IMR-90 (cell line): ENCODE results near the gene KTN1. TPM values are rescaled to one million over a fixed set of nuclear protein-coding genes. Genes with fewer than 3 reads are reported as not detected.

Experiments used
- ATAC-seq: fragments of 200-7000 bp; cut with Tn5 transposase; 2 replicates; pipeline ENCODE4 v1.9.1; 2020; ENCODE audit warnings: low read depth, mild to moderate bottlenecking, moderate library complexity
- BruUV-seq: library from RNA; stranded (reverse); fragments of 400-500 nt; replicated peaks from 2 replicates; lab custom pipeline; 2021; lab: Mats Ljungman, UMichigan
- CTCF ChIA-PET: fragments of 300-600 bp; formaldehyde crosslinking; extraction: SDS; loops from one replicate; lab custom pipeline; 2021; ENCODE audit warnings: antibody characterized with exemption; lab: Yijun Ruan, JAX
- POLR2A ChIA-PET: fragments of 300-600 bp; sonication (Branson Sonifier 250); formaldehyde crosslinking; loops from one replicate; lab custom pipeline; 2022; ENCODE audit warnings: antibody characterized with exemption; ENCODE audit not compliant: unreplicated experiment; lab: Charles Lee
- DNase-seq: peaks from one replicate; pipeline ENCODE4 v3.0.0; 2013
- H2AFZ ChIP-seq: replicated peaks from 2 replicates; pipeline ENCODE3; 2013; ENCODE audit warnings: low read length, mild to moderate bottlenecking; ENCODE audit not compliant: poor library complexity
- H2AK5ac ChIP-seq: 2 replicates; pipeline ENCODE4 v1.6.1; 2013; ENCODE audit warnings: low read depth, low read length, inconsistent platforms
- H2AK9ac ChIP-seq: replicated peaks from 2 replicates; pipeline ENCODE3; 2013; ENCODE audit warnings: mild to moderate bottlenecking, low read depth, low read length, moderate library complexity; ENCODE audit not compliant: poor library complexity
- H2BK120ac ChIP-seq: 2 replicates; pipeline ENCODE4 v1.6.1; 2013; ENCODE audit warnings: low read depth, low read length, inconsistent platforms
- H2BK15ac ChIP-seq: 3 replicates; pipeline ENCODE4 v1.6.1; 2013; ENCODE audit warnings: low read depth, low read length, inconsistent platforms
- H2BK20ac ChIP-seq: 2 replicates; pipeline ENCODE4 v1.6.1; 2013; ENCODE audit warnings: low read depth, mild to moderate bottlenecking, inconsistent platforms, low read length, moderate library complexity
- H2BK5ac ChIP-seq: 2 replicates; pipeline ENCODE4 v1.6.1; 2013; ENCODE audit warnings: mild to moderate bottlenecking, low read depth, low read length, inconsistent platforms; ENCODE audit not compliant: poor library complexity, severe bottlenecking
- H3K14ac ChIP-seq: replicated peaks from 2 replicates; pipeline ENCODE4 v1.6.1; 2013; ENCODE audit warnings: low read depth, low read length, inconsistent platforms
- H3K18ac ChIP-seq: 2 replicates; pipeline ENCODE4 v1.6.1; 2013; ENCODE audit warnings: low read depth, low read length, control low read depth
- H3K23ac ChIP-seq: 2 replicates; pipeline ENCODE4 v1.6.1; 2013; ENCODE audit warnings: low read depth, low read length, inconsistent platforms
- H3K27ac ChIP-seq: 2 replicates; pipeline ENCODE4 v1.5.1; 2013; ENCODE audit warnings: mild to moderate bottlenecking, control low read depth, low read length; ENCODE audit not compliant: insufficient read depth
- H3K27me3 ChIP-seq: 2 replicates; pipeline ENCODE4 v1.6.1; 2013; ENCODE audit warnings: low read length; ENCODE audit not compliant: control insufficient read depth, insufficient read depth
- H3K36me3 ChIP-seq: 2 replicates; pipeline ENCODE4 v1.6.1; 2013; ENCODE audit warnings: low read length, mixed read lengths; ENCODE audit not compliant: control insufficient read depth, insufficient read depth
- H3K4ac ChIP-seq: 2 replicates; pipeline ENCODE4 v1.6.1; 2013; ENCODE audit warnings: low read depth, low read length, inconsistent platforms
- H3K4me1 ChIP-seq: 2 replicates; pipeline ENCODE4 v1.6.1; 2013; ENCODE audit warnings: low read length, mixed read lengths; ENCODE audit not compliant: control insufficient read depth, insufficient read depth
- H3K4me2 ChIP-seq: 2 replicates; pipeline ENCODE4 v1.6.1; 2013; ENCODE audit warnings: low read depth, mild to moderate bottlenecking, control low read depth, low read length, moderate library complexity
- H3K4me3 ChIP-seq: 2 replicates; pipeline ENCODE4 v1.5.1; 2013; ENCODE audit warnings: low read depth, mild to moderate bottlenecking, control low read depth, low read length, moderate library complexity; ENCODE audit not compliant: insufficient read depth
- H3K56ac ChIP-seq: 2 replicates; pipeline ENCODE4 v1.6.1; 2013; ENCODE audit warnings: low read length, inconsistent platforms; ENCODE audit not compliant: insufficient read depth; ENCODE audit errors: extremely low read depth
- H3K79me1 ChIP-seq, 2 experiments: 2 replicates each; pipeline ENCODE4 v1.6.1; 2013; ENCODE audit warnings: low read length in 2 of 2, inconsistent platforms in 1 of 2, low read depth in 1 of 2
- H3K9ac ChIP-seq: 2 replicates; pipeline ENCODE4 v1.6.1; 2013; ENCODE audit warnings: low read depth, low read length, control low read depth
- H3K9me1 ChIP-seq: 2 replicates; pipeline ENCODE4 v1.6.1; 2013; ENCODE audit warnings: low read length, inconsistent platforms; ENCODE audit not compliant: insufficient read depth
- H3K9me3 ChIP-seq: 2 replicates; pipeline ENCODE4 v1.6.1; 2013; ENCODE audit warnings: low read length; ENCODE audit not compliant: control insufficient read depth, insufficient read depth
- H4K20me1 ChIP-seq: 2 replicates; pipeline ENCODE4 v1.6.1; 2013; ENCODE audit warnings: low read length, inconsistent platforms; ENCODE audit not compliant: insufficient read depth
- H4K5ac ChIP-seq: 2 replicates; pipeline ENCODE4 v1.6.1; 2013; ENCODE audit warnings: mild to moderate bottlenecking, low read depth, low read length, control low read depth
- H4K8ac ChIP-seq, 2 experiments: 2 replicates each; pipeline ENCODE4 v1.6.1; 2013; ENCODE audit warnings: low read depth in 2 of 2, low read length in 2 of 2, control low read depth in 1 of 2, inconsistent platforms in 1 of 2
- H4K91ac ChIP-seq: 2 replicates; pipeline ENCODE4 v1.6.1; 2013; ENCODE audit warnings: low read depth, low read length, inconsistent platforms; ENCODE audit not compliant: insufficient read depth
- CHD1 ChIP-seq: IDR thresholded peaks from 2 replicates; pipeline ENCODE4 v1.6.1; 2012; ENCODE audit warnings: low read depth, low read length, improper control_type of control experiment
- FOS ChIP-seq: fragments of 150-350 bp; IDR thresholded peaks from 2 replicates; pipeline ENCODE4 v1.6.1; 2016; ENCODE audit warnings: low read depth, low read length
- MAFK ChIP-seq: IDR thresholded peaks from 2 replicates; pipeline ENCODE4 v1.6.1; 2012; ENCODE audit warnings: low read depth, low read length, improper control_type of control experiment
- NFE2L2 ChIP-seq: fragments of 150-350 bp; IDR thresholded peaks from 2 replicates; pipeline ENCODE4 v1.6.1; 2016; ENCODE audit warnings: low read depth, mild to moderate bottlenecking, low read length
- RAD21 ChIP-seq: IDR thresholded peaks from 2 replicates; pipeline ENCODE4 v1.6.1; 2012; ENCODE audit warnings: low read length, improper control_type of control experiment
- RCOR1 ChIP-seq: IDR thresholded peaks from 2 replicates; pipeline ENCODE4 v1.6.1; 2012; ENCODE audit warnings: mild to moderate bottlenecking, low read length, improper control_type of control experiment; ENCODE audit not compliant: insufficient replicate concordance
- WGBS, 2 experiments: methylation state at CpG; one replicate each; pipeline versions ENCODE4 v1.1.5 to v1.1.7; 2013; ENCODE audit warnings: missing lambda C conversion rate in 2 of 2; ENCODE audit not compliant: insufficient read length in 1 of 2; ENCODE audit errors: extremely low coverage in 2 of 2; 5-methylcytosine and 5-hydroxymethylcytosine counted together
- dilution Hi-C: fragments of 300-500 bp; cut with HindIII; formaldehyde crosslinking; loops from one replicate; pipeline ENCODE4 v1.14.3; 2018; ENCODE audit warnings: low sequenced_read_pairs; ENCODE audit not compliant: unreplicated experiment
- in situ Hi-C: fragments of 300-500 bp; cut with MboI; formaldehyde crosslinking; loops from 3 replicates; pipeline ENCODE4 v1.14.3; 2019; ENCODE audit warnings: low sequenced_read_pairs, inconsistent platforms, mixed read lengths
- intact Hi-C: fragments of 100-400 bp; cut with micrococcal nuclease; formaldehyde crosslinking; loops from 2 replicates; pipeline ENCODE4 v1.10.0; 2022
- polyA plus RNA-seq, 3 experiments: library from polyadenylated mRNA; depleted of rRNA; stranded (reverse); fragments of >200 nt; gene quantifications; 2 replicates each; pipeline ENCODE4 v1.2.3, GENCODE V29; 2012; ENCODE audit warnings: low replicate concordance in 1 of 3
- total RNA-seq: library from RNA; depleted of rRNA; stranded (reverse); fragments of >200 nt; gene quantifications from 2 replicates; pipeline ENCODE4 v1.2.3, GENCODE V29; 2012
- TF ChIP-seq, protein P1 (sequence below): fragments of 150-350 bp; IDR thresholded peaks from 2 replicates; pipeline ENCODE4 v1.6.1; 2017; ENCODE audit warnings: mild to moderate bottlenecking, antibody characterized with exemption, low read length, low read depth
- TF ChIP-seq, protein P2 (sequence below): conservative IDR thresholded peaks from 2 replicates; pipeline ENCODE4 v1.5.1; 2012; ENCODE audit warnings: mild to moderate bottlenecking, low read depth, low read length, improper control_type of control experiment

KTN1 gene
- total and polyA plus RNA-seq, 2 of the 4 experiments (the other 2 are of a cell fraction) = 42.1 to 57.2 TPM

DNA sequence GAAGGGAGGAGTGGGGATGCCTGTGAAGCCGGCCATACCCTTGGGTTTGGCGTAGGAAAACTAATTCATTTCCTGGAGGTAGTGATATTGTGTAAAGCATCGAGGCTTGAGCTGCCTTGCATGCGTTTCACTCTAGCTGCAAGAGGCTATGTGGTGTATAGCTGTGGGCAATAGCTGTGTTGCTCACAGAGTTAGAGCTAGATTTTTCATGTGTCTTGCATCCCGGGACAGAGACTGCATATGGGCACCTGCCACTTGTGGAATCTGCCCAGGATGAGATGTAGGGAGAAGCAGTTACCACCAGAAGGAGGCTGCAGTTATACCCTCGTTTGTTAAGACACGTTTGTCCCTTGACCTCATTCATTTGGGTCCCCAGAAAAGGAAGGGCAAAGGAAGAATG, 106.7 kb downstream of the KTN1 start:
- H4K20me1 ChIP-seq = no peaks in the 10 kb centered on the region
- no peak overlapping the region for H3K14ac ChIP-seq
- H3K56ac ChIP-seq = no peak overlapping the region
- peaks cover 3% of the 10 kb centered on the region; the same call in 1 of the 2 replicates for H3K9me1 ChIP-seq
- DNase-seq (no peak), ATAC-seq (no peak)
- H3K4me2 ChIP-seq = no peak overlapping the region
- H3K4me1 ChIP-seq = no peaks in the 10 kb centered on the region
- no peak overlapping the region for H3K9ac ChIP-seq
- BruUV-seq = no TSS peak
- no peak overlapping the region for H2AK9ac ChIP-seq
- peaks cover 14% of the 10 kb centered on the region for H3K36me3 ChIP-seq
- intact Hi-C loops (no loop called here), dilution Hi-C loops (no loop called here), in situ Hi-C loops (no loop called here)
- no peak overlapping the region for H2BK5ac ChIP-seq
- no peak overlapping the region for H2BK15ac ChIP-seq
- H2BK120ac ChIP-seq = no peak overlapping the region
- TF ChIP-seq, protein P1, sequence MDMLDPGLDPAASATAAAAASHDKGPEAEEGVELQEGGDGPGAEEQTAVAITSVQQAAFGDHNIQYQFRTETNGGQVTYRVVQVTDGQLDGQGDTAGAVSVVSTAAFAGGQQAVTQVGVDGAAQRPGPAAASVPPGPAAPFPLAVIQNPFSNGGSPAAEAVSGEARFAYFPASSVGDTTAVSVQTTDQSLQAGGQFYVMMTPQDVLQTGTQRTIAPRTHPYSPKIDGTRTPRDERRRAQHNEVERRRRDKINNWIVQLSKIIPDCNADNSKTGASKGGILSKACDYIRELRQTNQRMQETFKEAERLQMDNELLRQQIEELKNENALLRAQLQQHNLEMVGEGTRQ = no peak
- TF ChIP-seq RCOR1 (no peak), MAFK (no peak), NFE2L2 (no peak), RAD21 (no peak), CHD1 (no peak), FOS (no peak)
- TF ChIP-seq, protein P2, sequence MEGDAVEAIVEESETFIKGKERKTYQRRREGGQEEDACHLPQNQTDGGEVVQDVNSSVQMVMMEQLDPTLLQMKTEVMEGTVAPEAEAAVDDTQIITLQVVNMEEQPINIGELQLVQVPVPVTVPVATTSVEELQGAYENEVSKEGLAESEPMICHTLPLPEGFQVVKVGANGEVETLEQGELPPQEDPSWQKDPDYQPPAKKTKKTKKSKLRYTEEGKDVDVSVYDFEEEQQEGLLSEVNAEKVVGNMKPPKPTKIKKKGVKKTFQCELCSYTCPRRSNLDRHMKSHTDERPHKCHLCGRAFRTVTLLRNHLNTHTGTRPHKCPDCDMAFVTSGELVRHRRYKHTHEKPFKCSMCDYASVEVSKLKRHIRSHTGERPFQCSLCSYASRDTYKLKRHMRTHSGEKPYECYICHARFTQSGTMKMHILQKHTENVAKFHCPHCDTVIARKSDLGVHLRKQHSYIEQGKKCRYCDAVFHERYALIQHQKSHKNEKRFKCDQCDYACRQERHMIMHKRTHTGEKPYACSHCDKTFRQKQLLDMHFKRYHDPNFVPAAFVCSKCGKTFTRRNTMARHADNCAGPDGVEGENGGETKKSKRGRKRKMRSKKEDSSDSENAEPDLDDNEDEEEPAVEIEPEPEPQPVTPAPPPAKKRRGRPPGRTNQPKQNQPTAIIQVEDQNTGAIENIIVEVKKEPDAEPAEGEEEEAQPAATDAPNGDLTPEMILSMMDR = no peak
- H3K27me3 ChIP-seq = no peaks in the 10 kb centered on the region
- CTCF ChIA-PET = no interaction called here
- POLR2A ChIA-PET = no interaction called here
- H3K9me3 ChIP-seq = no peaks in the 10 kb centered on the region
- no peak overlapping the region for H4K91ac ChIP-seq
- 74% methylated on average over 3 of the region's 7 CpGs; no CpG with 5 or more reads in 1 of the 2 experiments for WGBS, 2 experiments
- no peak overlapping the region for H4K5ac ChIP-seq
- H3K4me3 ChIP-seq = no peak overlapping the region
- H3K4ac ChIP-seq = no peak overlapping the region
- no peaks in the 10 kb centered on the region; a peak in 1 of 4 replicates for H3K79me1 ChIP-seq
- no peak overlapping the region for H2AFZ ChIP-seq
- no peak overlapping the region for H3K18ac ChIP-seq
- no peak overlapping the region for H4K8ac ChIP-seq
- H3K23ac ChIP-seq = no peak overlapping the region
- H3K27ac ChIP-seq = no peak overlapping the region
- no peak overlapping the region for H2AK5ac ChIP-seq
- H2BK20ac ChIP-seq = no peak overlapping the region
